ENCODE results near the gene FMN1.

DNA sequence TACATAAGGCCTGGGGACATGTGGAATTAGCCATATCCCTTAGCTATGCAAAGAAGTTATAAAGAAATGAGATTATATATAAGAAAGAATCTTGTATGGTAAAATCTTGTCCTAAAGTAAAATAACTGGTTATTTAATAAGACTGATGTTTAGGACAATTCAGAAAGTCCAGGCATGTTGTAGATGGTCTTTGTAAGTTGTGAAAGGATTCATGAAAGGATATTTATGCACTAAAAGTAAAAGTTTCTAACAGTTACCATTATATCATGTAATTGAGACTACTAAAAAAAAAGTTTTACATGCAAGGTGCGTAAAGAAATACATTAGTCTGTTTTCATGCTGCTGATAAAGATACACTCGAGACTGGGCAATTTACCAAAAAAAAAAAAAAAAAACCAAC lies 146.3 kb downstream of the FMN1 start:
- TF ChIP-seq POLR2AphosphoS5 (IDR thresholded peaks at IDR 0.05) (no peak), POLR2A (IDR thresholded peaks at IDR 0.05) (no peak), CTCF (IDR thresholded peaks at IDR 0.05) (no peak)
